PFSK-1 (cell line): Measurements from ENCODE around the gene FGF1.

Experiments used
- POLR2AphosphoS5 ChIP-seq: IDR thresholded peaks from 2 replicates; pipeline ENCODE4 v1.6.1; 2012; ENCODE audit warnings: low read depth, mild to moderate bottlenecking, control low read depth, low read length, moderate library complexity
- SIN3A ChIP-seq: IDR thresholded peaks from 2 replicates; pipeline ENCODE4 v1.6.1; 2012; ENCODE audit warnings: mild to moderate bottlenecking, low read length, moderate library complexity, borderline replicate concordance; ENCODE audit not compliant: insufficient read depth
- TAF1 ChIP-seq: IDR thresholded peaks from 2 replicates; pipeline ENCODE4 v1.6.1; 2012; ENCODE audit warnings: low read length, control low read depth, borderline replicate concordance; ENCODE audit not compliant: insufficient read depth
- TF ChIP-seq, protein P1 (sequence below), 2 experiments: IDR thresholded peaks; 2 replicates each; pipeline versions ENCODE4 v1.6.1 to v1.8.0; 2011 to 2012; ENCODE audit warnings: low read depth in 2 of 2, low read length in 2 of 2, control low read depth in 1 of 2, inconsistent platforms in 1 of 2, mild to moderate bottlenecking in 1 of 2, moderate library complexity in 1 of 2; ENCODE audit not compliant: insufficient read depth in 1 of 2

GRCh38 chr5:142684508-142685041 is 1.3 kb downstream of the FGF1 start:
- no peak for TF ChIP-seq POLR2AphosphoS5
- TF ChIP-seq, protein P1, sequence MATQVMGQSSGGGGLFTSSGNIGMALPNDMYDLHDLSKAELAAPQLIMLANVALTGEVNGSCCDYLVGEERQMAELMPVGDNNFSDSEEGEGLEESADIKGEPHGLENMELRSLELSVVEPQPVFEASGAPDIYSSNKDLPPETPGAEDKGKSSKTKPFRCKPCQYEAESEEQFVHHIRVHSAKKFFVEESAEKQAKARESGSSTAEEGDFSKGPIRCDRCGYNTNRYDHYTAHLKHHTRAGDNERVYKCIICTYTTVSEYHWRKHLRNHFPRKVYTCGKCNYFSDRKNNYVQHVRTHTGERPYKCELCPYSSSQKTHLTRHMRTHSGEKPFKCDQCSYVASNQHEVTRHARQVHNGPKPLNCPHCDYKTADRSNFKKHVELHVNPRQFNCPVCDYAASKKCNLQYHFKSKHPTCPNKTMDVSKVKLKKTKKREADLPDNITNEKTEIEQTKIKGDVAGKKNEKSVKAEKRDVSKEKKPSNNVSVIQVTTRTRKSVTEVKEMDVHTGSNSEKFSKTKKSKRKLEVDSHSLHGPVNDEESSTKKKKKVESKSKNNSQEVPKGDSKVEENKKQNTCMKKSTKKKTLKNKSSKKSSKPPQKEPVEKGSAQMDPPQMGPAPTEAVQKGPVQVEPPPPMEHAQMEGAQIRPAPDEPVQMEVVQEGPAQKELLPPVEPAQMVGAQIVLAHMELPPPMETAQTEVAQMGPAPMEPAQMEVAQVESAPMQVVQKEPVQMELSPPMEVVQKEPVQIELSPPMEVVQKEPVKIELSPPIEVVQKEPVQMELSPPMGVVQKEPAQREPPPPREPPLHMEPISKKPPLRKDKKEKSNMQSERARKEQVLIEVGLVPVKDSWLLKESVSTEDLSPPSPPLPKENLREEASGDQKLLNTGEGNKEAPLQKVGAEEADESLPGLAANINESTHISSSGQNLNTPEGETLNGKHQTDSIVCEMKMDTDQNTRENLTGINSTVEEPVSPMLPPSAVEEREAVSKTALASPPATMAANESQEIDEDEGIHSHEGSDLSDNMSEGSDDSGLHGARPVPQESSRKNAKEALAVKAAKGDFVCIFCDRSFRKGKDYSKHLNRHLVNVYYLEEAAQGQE (IDR thresholded peaks at IDR 0.05; ENCODE audit: insufficient read depth in 1 of 2, low read depth in 2 of 2, low read length in 2 of 2), result no peak
- no peak for TF ChIP-seq TAF1
- TF ChIP-seq SIN3A, result no peak
